Measurements from ENCODE around the gene HDAC11. TPM values are rescaled to one million over a fixed set of nuclear protein-coding genes. Genes with fewer than 3 reads are reported as not detected.
A peak's percentile ranks its signal among the peaks of the same experiment; 100 is the strongest.

The HDAC11 gene
- total RNA-seq, 4 donors from 2014 or later = 7.4 to 20.6 (median 11.7) TPM

- TF ChIP-seq POLR2A (IDR thresholded peaks at IDR 0.05) = no peak
- TF ChIP-seq CTCF (IDR thresholded peaks at IDR 0.05) = no peak
- no peaks in the 10 kb centered on the region for H3K4me1 ChIP-seq
- intact Hi-C loops (cut with DNase I; ENCODE audit: low total_unique reads) = no loop called here
- H3K4me3 ChIP-seq = no peak overlapping the region
- H3K27ac ChIP-seq = peak overlapping the region; percentile 76 to 77
- no peaks in the 10 kb centered on the region for H3K27me3 ChIP-seq
- no peaks in the 10 kb centered on the region for H3K36me3 ChIP-seq
- DNase-seq = no peak
- no peaks in the 10 kb centered on the region for H3K9me3 ChIP-seq
Observed at GRCh38 chr3:13513913-13514517, 33.9 kb downstream of the HDAC11 start.

- no peaks in the 10 kb centered on the region for H3K36me3 ChIP-seq
- H3K9me3 ChIP-seq = no peaks in the 10 kb centered on the region
- no peak for DNase-seq
- intact Hi-C loops (cut with DNase I; ENCODE audit: low total_unique reads) = no loop called here
- H3K27me3 ChIP-seq = no peaks in the 10 kb centered on the region
- no peak overlapping the region for H3K4me3 ChIP-seq
- peak overlapping the region; percentile 76 to 77 for H3K27ac ChIP-seq
- no peaks in the 10 kb centered on the region for H3K4me1 ChIP-seq
- TF ChIP-seq CTCF (IDR thresholded peaks at IDR 0.05) (no peak), POLR2A (IDR thresholded peaks at IDR 0.05) (no peak)
Observed at GRCh38 chr3:13514639-13515435, 34.7 kb downstream of the HDAC11 start.

- H3K27ac ChIP-seq = peak overlapping the region; percentile 64 to 72
- TF ChIP-seq POLR2A (IDR thresholded peaks at IDR 0.05) = no peak
- no peak for TF ChIP-seq CTCF (IDR thresholded peaks at IDR 0.05)
- no peaks in the 10 kb centered on the region for H3K4me1 ChIP-seq
- DNase-seq = peak; percentile 32 to 57
- H3K27me3 ChIP-seq = no peaks in the 10 kb centered on the region
- no peaks in the 10 kb centered on the region for H3K36me3 ChIP-seq
- H3K4me3 ChIP-seq = no peak overlapping the region
- no peaks in the 10 kb centered on the region for H3K9me3 ChIP-seq
- intact Hi-C loops (cut with DNase I; ENCODE audit: low total_unique reads) = no loop called here
Observed at GRCh38 chr3:13515786-13516759, 36.0 kb downstream of the HDAC11 start.

GRCh38 chr3:13516760-13517135 is 36.6 kb downstream of the HDAC11 start:
- no peak overlapping the region for H3K4me3 ChIP-seq
- no peak for DNase-seq
- no peaks in the 10 kb centered on the region for H3K4me1 ChIP-seq
- H3K9me3 ChIP-seq = no peaks in the 10 kb centered on the region
- TF ChIP-seq POLR2A (IDR thresholded peaks at IDR 0.05) = no peak
- TF ChIP-seq CTCF (IDR thresholded peaks at IDR 0.05) = no peak
- H3K27ac ChIP-seq = peak overlapping the region; percentile 64 to 72
- H3K27me3 ChIP-seq = no peaks in the 10 kb centered on the region
- intact Hi-C loops (cut with DNase I; ENCODE audit: low total_unique reads) = no loop called here
- no peaks in the 10 kb centered on the region for H3K36me3 ChIP-seq

All from uterus (tissue), 4 donors.